ENCODE measurements around the gene IL17RC. TPM values are rescaled to one million over a fixed set of nuclear protein-coding genes. Genes with fewer than 3 reads are reported as not detected.

IL17RC gene
- total and polyA plus RNA-seq, 2 of the 8 experiments (the other 6 are each of a cell fraction or from before 2014, with no cell fraction given) = 11.8 to 13.0 TPM

DNA sequence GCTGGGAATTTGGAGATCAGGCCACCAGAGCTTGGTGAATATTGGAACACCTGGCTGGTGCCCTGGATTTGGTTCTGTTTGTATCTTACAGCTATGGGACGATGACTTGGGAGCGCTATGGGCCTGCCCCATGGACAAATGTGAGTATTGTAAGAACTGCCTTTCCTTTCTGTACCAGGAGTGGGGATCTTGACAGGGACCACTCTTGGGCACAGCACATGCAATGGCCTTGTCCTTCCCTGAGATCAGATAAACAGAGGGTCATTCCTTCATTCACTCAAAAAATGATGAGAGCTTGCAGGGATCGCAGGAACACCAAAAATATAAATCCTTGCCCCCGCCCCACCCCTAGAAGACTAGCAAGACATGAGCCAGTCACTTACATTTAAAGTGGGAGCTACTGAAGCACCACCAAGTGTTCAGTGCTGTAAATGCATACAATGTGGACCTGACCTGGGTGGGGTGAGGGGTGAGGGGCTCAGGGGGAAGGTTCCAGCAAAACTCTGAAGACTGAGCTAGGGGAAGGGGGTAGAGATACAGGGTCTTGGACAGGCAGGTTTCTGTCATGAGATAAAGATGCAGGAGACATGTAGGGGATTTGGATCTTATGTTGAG lies 14.0 kb downstream of the IL17RC start:
- H3K56ac ChIP-seq (replicated peaks; ENCODE audit: insufficient read length, low read depth, low read length) = no peak overlapping the region
- POLR2A ChIA-PET (ENCODE audit: partially characterized antibody) = interaction anchor here (0.7 to 5.9 kb wide), 8 partner anchors 9 to 72 kb away, joined by 3 to 43 read pairs (median 4); partner anchors contain the start of genes IL17RC and IL17RE

More for the DNA sequence above, 14.0 kb downstream of the IL17RC start:
- CTCF ChIA-PET (ENCODE audit: partially characterized antibody) = interaction anchor here (0.7 to 7.5 kb wide), 24 partner anchors 9 to 426 kb away, joined by 3 to 86 read pairs (median 4); partner anchors contain the start of genes IL17RC, IL17RE, PRRT3 and RPUSD3
- FAIRE-seq (no peak), DNase-seq (ENCODE audit: low read depth in 1 of 2, low spot score in 2 of 2) (no peak)
- H2BK15ac ChIP-seq (ENCODE audit: low read length) = no peak overlapping the region
- H3K14ac ChIP-seq (ENCODE audit: insufficient read length) = no peak overlapping the region
- H3K23me2 ChIP-seq (ENCODE audit: low read depth, low read length) = peaks cover 13% of the 10 kb centered on the region; the same call in 1 of the 2 replicates
- H3K4me1 ChIP-seq (replicated peaks in 1 of 4; ENCODE audit: control insufficient read depth in 3 of 4, insufficient read depth in 4 of 4, low read length in 3 of 4) = peaks cover 0 to 10% (median 5%) of the 10 kb centered on the region in 4 experiments; a peak in 6 of 7 replicates
- no peak overlapping the region for H4K91ac ChIP-seq (replicated peaks; ENCODE audit: insufficient read length, low read length)
- no peak overlapping the region for H4K5ac ChIP-seq (ENCODE audit: insufficient read length, low read depth, low read length)
- H3K27me3 ChIP-seq (replicated peaks in 1 of 4; ENCODE audit: control insufficient read depth in 3 of 4, extremely low read depth in 1 of 4, insufficient read depth in 3 of 4, low read length in 3 of 4) = peaks cover 0 to 3% (median 0%) of the 10 kb centered on the region in 4 experiments; a peak in 1 of 7 replicates
- no peaks in the 10 kb centered on the region for H3K9me3 ChIP-seq (ENCODE audit: insufficient read depth in 2 of 2, low read depth in 1 of 2, low read length in 1 of 2)
- TF ChIP-seq RBBP5 (IDR thresholded peaks at IDR 0.05; ENCODE audit: borderline replicate concordance, low read depth, low read length) (no peak), RAD21 (IDR thresholded peaks at IDR 0.05 in 1 of 2, conservative IDR thresholded peaks at IDR 0.05 in 1 of 2; ENCODE audit: low read depth in 2 of 2, low read length in 2 of 2) (0 out of 4 replicates have a peak, but pooled peaks of 1 of the 2 experiments have one; percentile 1), CHD1 (IDR thresholded peaks at IDR 0.05; ENCODE audit: low read depth, low read length) (no peak)
- H3K4me3 ChIP-seq (ENCODE audit: extremely low read depth in 1 of 4, insufficient read depth in 2 of 4, low read depth in 3 of 4, low read length in 4 of 4) = no peak overlapping the region
- no peak overlapping the region for H3K18ac ChIP-seq (ENCODE audit: extremely low read depth, low read length)
- H2BK20ac ChIP-seq (ENCODE audit: low read length) = no peak overlapping the region
- H3K9ac ChIP-seq (replicated peaks in 1 of 4; ENCODE audit: extremely low read depth in 1 of 4, low read depth in 3 of 4, low read length in 3 of 4) = no peak overlapping the region
- H3K79me1 ChIP-seq (ENCODE audit: low read depth, low read length) = no peaks in the 10 kb centered on the region
- H2BK5ac ChIP-seq (ENCODE audit: low read depth, low read length) = no peak overlapping the region
- H3K79me2 ChIP-seq (ENCODE audit: control insufficient read depth in 1 of 2, insufficient read depth in 2 of 2, low read length in 2 of 2) = no peaks in the 10 kb centered on the region
- H3K27ac ChIP-seq (ENCODE audit: low read depth, low read length) = no peak overlapping the region
- no peak overlapping the region for H3K4ac ChIP-seq (replicated peaks; ENCODE audit: insufficient read length, low read depth, low read length)
- H2BK120ac ChIP-seq (replicated peaks; ENCODE audit: low read depth, low read length) = no peak overlapping the region
- WGBS, 2 experiments (ENCODE audit: extremely low coverage in 1 of 2, insufficient coverage in 1 of 2, insufficient read length in 1 of 2, insufficient replicate concordance in 2 of 2, low coverage in 1 of 2, low lambda C conversion rate in 2 of 2, missing lambda C conversion rate in 1 of 2) = 91% methylated on average over 4 of the region's 4 CpGs; no CpG with 5 or more reads in 1 of the 2 experiments
- no peaks in the 10 kb centered on the region for H4K20me1 ChIP-seq (replicated peaks in 1 of 2; ENCODE audit: control insufficient read depth in 1 of 2, insufficient read depth in 2 of 2, low read length in 2 of 2)
- H3K36me3 ChIP-seq (ENCODE audit: control insufficient read depth in 2 of 4, insufficient read depth in 4 of 4, low read length in 3 of 4) = no peaks in the 10 kb centered on the region
- no peak overlapping the region for H3K4me2 ChIP-seq (ENCODE audit: insufficient read depth in 1 of 2, low read depth in 2 of 2, low read length in 2 of 2)
- no peak overlapping the region for H3K23ac ChIP-seq (ENCODE audit: insufficient read length)
- H2BK12ac ChIP-seq (ENCODE audit: low read depth, low read length) = no peak overlapping the region
- H2AFZ ChIP-seq (ENCODE audit: low read length) = no peak overlapping the region
- no peak overlapping the region for H4K8ac ChIP-seq (ENCODE audit: extremely low read depth, insufficient read depth, low read length)
- no peak overlapping the region for H2AK5ac ChIP-seq (ENCODE audit: low read depth, low read length)
